OCI-LY7 (cell line): ENCODE results near the gene WWTR1. TPM values are rescaled to one million over a fixed set of nuclear protein-coding genes. Genes with fewer than 3 reads are reported as not detected.

ENCODE experiments used
- BruUV-seq: library from RNA; stranded (reverse); fragments of 400-500 nt; replicated peaks from 2 replicates; lab custom pipeline; 2021; lab: Mats Ljungman, UMichigan
- CTCF ChIA-PET: fragments of 300-600 bp; sonication (Branson Sonifier 250); formaldehyde crosslinking; loops from one replicate; lab custom pipeline; 2022; ENCODE audit warnings: antibody characterized with exemption; ENCODE audit not compliant: unreplicated experiment; lab: Charles Lee
- POLR2A ChIA-PET: fragments of 300-600 bp; sonication (Branson Sonifier 250); formaldehyde crosslinking; loops from one replicate; lab custom pipeline; 2022; ENCODE audit warnings: antibody characterized with exemption; lab: Charles Lee
- DNase-seq: peaks from one replicate; pipeline ENCODE4 v3.0.0-alpha.2; 2015; ENCODE audit warnings: low spot score
- H2AFZ ChIP-seq: fragments of 200-600 bp; sonication (generic), shearing (Covaris generic); 2 replicates; pipeline ENCODE4 v1.6.1; 2014; ENCODE audit warnings: mild to moderate bottlenecking, antibody characterized with exemption, low read length, moderate library complexity
- H3K27ac ChIP-seq: fragments of 200-600 bp; sonication (generic); 2 replicates; pipeline ENCODE4 v1.5.1; 2014; ENCODE audit warnings: mixed run types, low read depth, mild to moderate bottlenecking, moderate library complexity, low read length, inconsistent platforms; ENCODE audit not compliant: poor library complexity, severe bottlenecking
- H3K36me3 ChIP-seq: fragments of 200-600 bp; sonication (generic); 2 replicates; pipeline ENCODE4 v1.6.1; 2014; ENCODE audit warnings: mild to moderate bottlenecking, antibody characterized with exemption, low read length, moderate library complexity, mixed read lengths; ENCODE audit not compliant: insufficient read depth
- H3K4me1 ChIP-seq: fragments of 200-600 bp; sonication (generic); 2 replicates; pipeline ENCODE4 v1.5.1; 2014; ENCODE audit warnings: mild to moderate bottlenecking, low read length; ENCODE audit not compliant: insufficient read depth, poor library complexity, severe bottlenecking
- H3K4me2 ChIP-seq: fragments of 200-600 bp; sonication (generic); 2 replicates; pipeline ENCODE4 v1.6.1; 2014; ENCODE audit warnings: mild to moderate bottlenecking, low read length
- H3K4me3 ChIP-seq: fragments of 200-600 bp; sonication (generic); 2 replicates; pipeline ENCODE4 v1.5.1; 2014; ENCODE audit warnings: mild to moderate bottlenecking, low read depth, low read length; ENCODE audit not compliant: poor library complexity, severe bottlenecking
- H3K79me2 ChIP-seq: fragments of 200-600 bp; sonication (generic); 2 replicates; pipeline ENCODE4 v1.6.1; 2016; ENCODE audit warnings: low read depth, mild to moderate bottlenecking, low read length, moderate library complexity, mixed read lengths; ENCODE audit not compliant: insufficient read depth
- H3K9me2 ChIP-seq: fragments of 200-600 bp; sonication (generic); 2 replicates; pipeline ENCODE4 v1.6.1; 2016; ENCODE audit warnings: mild to moderate bottlenecking, low read length, mixed read lengths; ENCODE audit not compliant: insufficient read depth
- H3K9me3 ChIP-seq: fragments of 200-600 bp; sonication (generic); 2 replicates; pipeline ENCODE4 v1.6.1; 2014; ENCODE audit warnings: mild to moderate bottlenecking, mixed run types, low read length, mixed read lengths
- H4K20me1 ChIP-seq: fragments of 200-600 bp; sonication (generic); 2 replicates; pipeline ENCODE4 v1.6.1; 2014; ENCODE audit warnings: mild to moderate bottlenecking, antibody characterized with exemption, low read length, moderate library complexity, mixed read lengths; ENCODE audit not compliant: insufficient read depth
- EZH2phosphoT487 ChIP-seq: fragments of 200-600 bp; sonication (generic); IDR thresholded peaks from 2 replicates; pipeline ENCODE4 v1.6.1; 2018; ENCODE audit warnings: low read depth, borderline replicate concordance, mild to moderate bottlenecking, mixed run types, antibody characterized with exemption, low read length, moderate library complexity, mixed read lengths
- intact Hi-C: fragments of 100-400 bp; cut with micrococcal nuclease; formaldehyde crosslinking; loops from one replicate; pipeline ENCODE4 v1.10.0; 2022; ENCODE audit not compliant: unreplicated experiment
- total RNA-seq, 2 experiments: library from RNA; depleted of rRNA in 1 of 2; stranded (reverse); fragments of >200 nt in 1 of 2; shearing (Covaris generic) in 1 of 2; gene quantifications; 2 replicates each; pipeline ENCODE4 v1.2.3, GENCODE V29; 2014 to 2022
- TF ChIP-seq, protein P1 (sequence below): fragments of 200-600 bp; sonication (generic); conservative IDR thresholded peaks from 2 replicates; pipeline ENCODE4 v1.5.1; 2014; ENCODE audit warnings: mild to moderate bottlenecking, antibody characterized with exemption, low read length, moderate library complexity, mixed read lengths

The WWTR1 gene
- total RNA-seq, 2 experiments from 2014 or later = 0.15 TPM; not detected in 1

DNA sequence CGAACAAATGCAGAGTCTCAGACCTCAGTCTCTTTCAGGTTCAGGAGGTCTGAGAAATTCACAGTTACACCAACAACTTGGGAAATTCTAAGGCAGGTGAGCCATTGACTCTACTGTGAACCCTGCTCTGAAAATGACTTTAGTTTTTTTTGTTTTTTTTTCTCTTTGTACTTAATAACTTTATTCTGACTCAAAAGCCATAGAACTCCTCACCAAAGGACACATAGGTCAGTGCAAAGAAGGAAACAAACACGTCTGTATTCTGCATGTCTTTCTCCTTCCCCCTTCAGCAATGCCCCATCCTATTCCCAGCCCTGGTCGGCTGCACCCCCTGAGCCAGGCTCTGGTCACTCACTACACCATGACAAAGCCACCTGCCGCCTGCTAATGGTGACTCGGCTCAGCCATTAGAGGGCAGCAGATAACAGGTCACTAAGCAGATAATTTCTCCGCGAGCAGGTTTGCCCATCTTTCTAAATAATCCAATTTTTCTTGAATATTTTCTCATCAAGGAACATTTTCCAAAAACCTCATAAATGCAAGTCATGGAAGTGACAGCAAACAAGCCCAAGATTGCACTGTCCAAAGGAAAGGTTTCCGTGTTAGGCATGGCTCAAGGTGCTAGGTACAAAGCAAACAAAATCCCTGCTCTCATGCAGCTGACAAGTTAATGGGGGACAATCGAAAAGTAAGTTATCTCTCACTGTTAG, 145.6 kb downstream of the WWTR1 start:
- no peak overlapping the region for H3K4me3 ChIP-seq
- ChIA-PET POLR2A (no interaction called here), CTCF (no interaction called here)
- H3K9me2 ChIP-seq = no peaks in the 10 kb centered on the region
- H2AFZ ChIP-seq = no peak overlapping the region
- intact Hi-C loops = no loop called here
- DNase-seq = peak; percentile 29
- H3K27ac ChIP-seq = no peak overlapping the region
- BruUV-seq = no TSS peak
- no peak overlapping the region for H3K4me2 ChIP-seq
- no peaks in the 10 kb centered on the region for H3K79me2 ChIP-seq
- no peaks in the 10 kb centered on the region for H3K4me1 ChIP-seq
- H3K9me3 ChIP-seq = no peaks in the 10 kb centered on the region
- H3K36me3 ChIP-seq = no peaks in the 10 kb centered on the region
- H4K20me1 ChIP-seq = no peaks in the 10 kb centered on the region
- no peak for TF ChIP-seq EZH2phosphoT487
- TF ChIP-seq, protein P1, sequence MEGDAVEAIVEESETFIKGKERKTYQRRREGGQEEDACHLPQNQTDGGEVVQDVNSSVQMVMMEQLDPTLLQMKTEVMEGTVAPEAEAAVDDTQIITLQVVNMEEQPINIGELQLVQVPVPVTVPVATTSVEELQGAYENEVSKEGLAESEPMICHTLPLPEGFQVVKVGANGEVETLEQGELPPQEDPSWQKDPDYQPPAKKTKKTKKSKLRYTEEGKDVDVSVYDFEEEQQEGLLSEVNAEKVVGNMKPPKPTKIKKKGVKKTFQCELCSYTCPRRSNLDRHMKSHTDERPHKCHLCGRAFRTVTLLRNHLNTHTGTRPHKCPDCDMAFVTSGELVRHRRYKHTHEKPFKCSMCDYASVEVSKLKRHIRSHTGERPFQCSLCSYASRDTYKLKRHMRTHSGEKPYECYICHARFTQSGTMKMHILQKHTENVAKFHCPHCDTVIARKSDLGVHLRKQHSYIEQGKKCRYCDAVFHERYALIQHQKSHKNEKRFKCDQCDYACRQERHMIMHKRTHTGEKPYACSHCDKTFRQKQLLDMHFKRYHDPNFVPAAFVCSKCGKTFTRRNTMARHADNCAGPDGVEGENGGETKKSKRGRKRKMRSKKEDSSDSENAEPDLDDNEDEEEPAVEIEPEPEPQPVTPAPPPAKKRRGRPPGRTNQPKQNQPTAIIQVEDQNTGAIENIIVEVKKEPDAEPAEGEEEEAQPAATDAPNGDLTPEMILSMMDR = peak; percentile 80

DNA sequence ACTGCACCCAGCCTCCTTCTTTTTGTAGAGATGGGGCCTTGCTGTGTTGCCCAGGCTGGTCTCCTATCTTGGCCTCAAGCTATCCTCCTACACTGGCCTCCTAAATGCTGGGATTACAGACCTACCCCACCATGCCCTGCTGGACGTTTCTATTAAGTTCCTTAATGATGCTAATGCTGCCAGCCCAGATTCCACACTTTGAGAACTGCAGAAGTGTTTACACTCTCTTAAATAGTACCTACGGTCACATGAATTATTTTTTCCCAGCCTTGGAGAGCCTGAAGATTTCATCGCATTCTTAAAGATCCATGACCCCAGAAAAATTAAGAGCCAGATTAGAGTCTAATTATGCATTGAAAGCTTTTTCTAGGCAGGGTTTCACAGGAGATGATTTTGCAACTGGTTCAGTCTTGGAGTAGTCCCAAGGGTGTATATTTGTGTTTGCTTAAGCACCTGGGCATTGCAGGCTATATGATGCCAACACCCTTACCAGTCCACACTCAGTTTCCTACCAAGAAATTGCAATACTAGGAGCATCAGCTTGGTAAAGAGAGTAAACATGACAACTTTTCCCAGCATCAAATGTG, 146.7 kb downstream of the WWTR1 start:
- POLR2A ChIA-PET = no interaction called here
- H4K20me1 ChIP-seq = no peaks in the 10 kb centered on the region
- no peaks in the 10 kb centered on the region for H3K9me2 ChIP-seq
- H3K36me3 ChIP-seq = no peaks in the 10 kb centered on the region
- no peak for DNase-seq
- CTCF ChIA-PET = no interaction called here
- H3K4me1 ChIP-seq = no peaks in the 10 kb centered on the region
- no peak overlapping the region for H3K4me2 ChIP-seq
- H3K4me3 ChIP-seq = no peak overlapping the region
- H2AFZ ChIP-seq = no peak overlapping the region
- H3K27ac ChIP-seq = no peak overlapping the region
- no TSS peak for BruUV-seq
- TF ChIP-seq, protein P1 = no peak
- TF ChIP-seq EZH2phosphoT487 = no peak
- no peaks in the 10 kb centered on the region for H3K9me3 ChIP-seq
- H3K79me2 ChIP-seq = no peaks in the 10 kb centered on the region
- intact Hi-C loops = no loop called here

DNA sequence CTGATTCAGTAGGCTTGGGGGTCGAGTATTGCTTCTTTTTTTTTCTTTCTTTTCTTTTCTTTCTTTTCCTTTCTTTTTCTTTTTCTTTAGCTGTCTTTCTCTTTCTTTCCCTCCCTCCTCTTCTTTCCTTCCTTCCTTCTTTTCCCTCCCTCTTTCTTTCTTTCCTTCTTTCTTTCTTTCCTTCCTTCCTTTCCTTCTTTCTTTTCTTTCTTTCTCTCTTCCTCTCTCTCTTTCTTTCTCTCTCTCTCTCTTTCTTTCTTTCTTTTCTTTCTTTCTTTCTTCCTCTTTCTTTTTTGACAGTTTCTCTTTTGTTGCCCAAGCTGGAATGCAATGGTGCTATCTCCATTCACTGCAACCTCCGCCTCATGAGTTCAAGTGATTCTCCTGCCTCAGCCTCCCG, 147.3 kb downstream of the WWTR1 start:
- no peak for DNase-seq
- TF ChIP-seq, protein P1 = no peak
- no peak for TF ChIP-seq EZH2phosphoT487
- H3K79me2 ChIP-seq = no peaks in the 10 kb centered on the region
- no peak overlapping the region for H3K4me3 ChIP-seq
- no peaks in the 10 kb centered on the region for H3K4me1 ChIP-seq
- intact Hi-C loops = no loop called here
- ChIA-PET CTCF (no interaction called here), POLR2A (interaction anchor here (1.1 kb wide), 1 partner anchor 20 kb away, joined by 5 read pairs; no protein-coding TSS in a partner anchor)
- no peaks in the 10 kb centered on the region for H3K9me3 ChIP-seq
- H4K20me1 ChIP-seq = no peaks in the 10 kb centered on the region
- no peaks in the 10 kb centered on the region for H3K9me2 ChIP-seq
- no peak overlapping the region for H3K4me2 ChIP-seq
- no peak overlapping the region for H2AFZ ChIP-seq
- H3K27ac ChIP-seq = no peak overlapping the region
- no peaks in the 10 kb centered on the region for H3K36me3 ChIP-seq
- no TSS peak for BruUV-seq
